Neuronal stem cell (in vitro differentiated cells): Measurements from ENCODE around the gene PDGFB.

Experiments used
- DNase-seq: peaks from one replicate; pipeline ENCODE4 v3.0.0-alpha.2; 2013; ENCODE audit warnings: low spot score
- H2AFZ ChIP-seq: one replicate; pipeline ENCODE4 v1.6.1; 2013; ENCODE audit warnings: mild to moderate bottlenecking, low read length, inconsistent platforms
- H2AK5ac ChIP-seq: 2 replicates; pipeline ENCODE4 v1.6.1; 2013; ENCODE audit warnings: low read depth, mild to moderate bottlenecking, inconsistent platforms, low read length, moderate library complexity, mixed read lengths
- H2BK120ac ChIP-seq: 2 replicates; pipeline ENCODE4 v1.6.1; 2013; ENCODE audit warnings: low read depth, mild to moderate bottlenecking, inconsistent platforms, low read length, moderate library complexity, mixed read lengths
- H2BK12ac ChIP-seq: one replicate; pipeline ENCODE4 v1.6.1; 2013; ENCODE audit warnings: low read length, inconsistent platforms
- H2BK15ac ChIP-seq: 2 replicates; pipeline ENCODE4 v1.6.1; 2013; ENCODE audit warnings: mild to moderate bottlenecking, low read length, inconsistent platforms, mixed read lengths
- H2BK5ac ChIP-seq: one replicate; pipeline ENCODE4 v1.6.1; 2013; ENCODE audit warnings: inconsistent platforms, mild to moderate bottlenecking, low read length, moderate library complexity
- H3K14ac ChIP-seq: one replicate; pipeline ENCODE4 v1.6.1; 2013; ENCODE audit warnings: low read length, inconsistent platforms
- H3K18ac ChIP-seq: 2 replicates; pipeline ENCODE4 v1.6.1; 2013; ENCODE audit warnings: low read length, inconsistent platforms
- H3K23ac ChIP-seq: 2 replicates; pipeline ENCODE4 v1.6.1; 2013; ENCODE audit warnings: low read depth, mild to moderate bottlenecking, mixed read lengths, low read length, inconsistent platforms; ENCODE audit not compliant: poor library complexity
- H3K27ac ChIP-seq: replicated peaks from 3 replicates; pipeline ENCODE4 v1.5.1; 2013; ENCODE audit warnings: low read length, inconsistent platforms
- H3K27me3 ChIP-seq, 3 experiments: 2 replicates each; pipeline ENCODE4 v1.6.1; 2013; ENCODE audit warnings: low read length in 3 of 3, mild to moderate bottlenecking in 2 of 3, inconsistent platforms in 1 of 3, low read depth in 1 of 3, mixed read lengths in 1 of 3, moderate library complexity in 1 of 3; ENCODE audit not compliant: control insufficient read depth in 3 of 3, insufficient read depth in 3 of 3
- H3K36me3 ChIP-seq, 2 donors: replicated peaks in 1 of 2; 2 replicates each; pipeline ENCODE4 v1.6.1; 2013; ENCODE audit warnings: low read length in 2 of 2; ENCODE audit not compliant: control insufficient read depth in 2 of 2, insufficient read depth in 2 of 2
- H3K4ac ChIP-seq: 2 replicates; pipeline ENCODE4 v1.6.1; 2013; ENCODE audit warnings: inconsistent platforms, mild to moderate bottlenecking, low read length, moderate library complexity
- H3K4me1 ChIP-seq, 2 donors: 1 replicate in 1 of 2; 2 replicates in 1 of 2; pipeline ENCODE4 v1.6.1; 2013; ENCODE audit warnings: low read length in 2 of 2, low read depth in 1 of 2; ENCODE audit not compliant: control insufficient read depth in 2 of 2, insufficient read depth in 1 of 2
- H3K4me2 ChIP-seq: one replicate; pipeline ENCODE4 v1.6.1; 2013; ENCODE audit warnings: mild to moderate bottlenecking, low read length, inconsistent platforms; ENCODE audit not compliant: insufficient read depth, poor library complexity, severe bottlenecking
- H3K4me3 ChIP-seq, 2 donors: 2 replicates each; pipeline ENCODE4 v1.5.1; 2013; ENCODE audit warnings: low read length in 2 of 2, mild to moderate bottlenecking in 2 of 2, inconsistent platforms in 1 of 2, moderate library complexity in 1 of 2
- H3K79me1 ChIP-seq: one replicate; pipeline ENCODE4 v1.6.1; 2013; ENCODE audit warnings: low read depth, mild to moderate bottlenecking, inconsistent platforms, low read length, moderate library complexity
- H3K9ac ChIP-seq: one replicate; pipeline ENCODE4 v1.6.1; 2013; ENCODE audit warnings: mild to moderate bottlenecking, low read depth, low read length, inconsistent platforms; ENCODE audit not compliant: poor library complexity
- H3K9me3 ChIP-seq, 2 donors: replicated peaks in 1 of 2; 2 replicates each; pipeline versions ENCODE3 to v1.6.1; 2013; ENCODE audit warnings: low read length in 2 of 2, mild to moderate bottlenecking in 2 of 2, inconsistent platforms in 1 of 2, low read depth in 1 of 2, mixed read lengths in 1 of 2, moderate library complexity in 1 of 2; ENCODE audit not compliant: control insufficient read depth in 2 of 2, insufficient read depth in 1 of 2
- H4K8ac ChIP-seq: one replicate; pipeline ENCODE4 v1.6.1; 2013; ENCODE audit warnings: low read depth, mild to moderate bottlenecking, inconsistent platforms, low read length, moderate library complexity
- H4K91ac ChIP-seq: one replicate; pipeline ENCODE4 v1.6.1; 2013; ENCODE audit warnings: low read length, low read depth, mild to moderate bottlenecking, inconsistent platforms; ENCODE audit not compliant: poor library complexity
- WGBS, 2 donors: extraction: QIAGEN DNeasy Blood & Tissue Kit; methylation state at CpG; one replicate each; pipeline ENCODE4 v1.1.7; 2013; ENCODE audit warnings: missing lambda C conversion rate in 2 of 2, mixed read lengths in 1 of 2; ENCODE audit not compliant: insufficient read length in 2 of 2, insufficient replicate concordance in 1 of 2; ENCODE audit errors: extremely low coverage in 2 of 2; 5-methylcytosine and 5-hydroxymethylcytosine counted together

The PDGFB gene

GRCh38 chr22:39277142-39277607 lies 32.4 kb upstream of the PDGFB start:
- Histone ChIP-seq H3K23ac (no peak overlapping the region), H3K9me3 (peaks cover 4 to 6% of the 10 kb centered on the region in 2 donors), H2BK5ac (no peak overlapping the region), H3K4me1 (peaks cover 0 to 6% of the 10 kb centered on the region in 2 donors), H3K4me3 (no peak overlapping the region), H4K91ac (no peak overlapping the region), H3K18ac (no peak overlapping the region), H2AFZ (no peak overlapping the region), H3K79me1 (no peaks in the 10 kb centered on the region), H2BK15ac (no peak overlapping the region), H4K8ac (no peak overlapping the region), H2AK5ac (no peak overlapping the region), H3K9ac (no peak overlapping the region), H2BK12ac (no peak overlapping the region), H3K4ac (no peak overlapping the region), H3K27me3 (no peaks in the 10 kb centered on the region), H3K27ac (no peak overlapping the region), H2BK120ac (no peak overlapping the region), H3K4me2 (no peak overlapping the region), H3K14ac (no peak overlapping the region), H3K36me3 (no peaks in the 10 kb centered on the region)
- no CpG with 5 or more reads among the region's 6 CpGs for WGBS, 2 donors
- no peak for DNase-seq

GRCh38 chr22:39276440-39277141 lies 31.8 kb upstream of the PDGFB start:
- Histone ChIP-seq H2BK12ac (no peak overlapping the region), H3K9ac (no peak overlapping the region), H3K4me2 (no peak overlapping the region), H2BK120ac (no peak overlapping the region), H2BK5ac (no peak overlapping the region), H3K18ac (no peak overlapping the region), H3K27me3 (no peaks in the 10 kb centered on the region), H3K79me1 (no peaks in the 10 kb centered on the region), H3K4me1 (peaks cover 0 to 6% of the 10 kb centered on the region in 2 donors), H4K91ac (no peak overlapping the region), H2BK15ac (no peak overlapping the region), H3K23ac (no peak overlapping the region), H3K36me3 (no peaks in the 10 kb centered on the region), H2AK5ac (no peak overlapping the region), H3K9me3 (peaks cover 4 to 6% of the 10 kb centered on the region in 2 donors), H3K14ac (no peak overlapping the region), H3K27ac (no peak overlapping the region), H3K4ac (no peak overlapping the region), H2AFZ (no peak overlapping the region), H4K8ac (no peak overlapping the region), H3K4me3 (no peak overlapping the region)
- no CpG with 5 or more reads among the region's 12 CpGs for WGBS, 2 donors
- no peak for DNase-seq

GRCh38 chr22:39275814-39276439 lies 31.1 kb upstream of the PDGFB start:
- H3K4ac ChIP-seq: no peak overlapping the region
- no peak overlapping the region for H3K9ac ChIP-seq
- no peak overlapping the region for H2BK5ac ChIP-seq
- H3K36me3 ChIP-seq: no peaks in the 10 kb centered on the region
- no CpG with 5 or more reads among the region's 9 CpGs for WGBS, 2 donors
- H2BK15ac ChIP-seq: peak overlapping the region; percentile 53
- H3K27ac ChIP-seq: no peak overlapping the region
- H4K8ac ChIP-seq: no peak overlapping the region
- H3K18ac ChIP-seq: peak overlapping the region; percentile 67
- peaks cover 0 to 6% of the 10 kb centered on the region in 2 donors for H3K4me1 ChIP-seq
- H2AK5ac ChIP-seq: no peak overlapping the region
- H2AFZ ChIP-seq: no peak overlapping the region
- H3K9me3 ChIP-seq: peaks cover 2 to 8% of the 10 kb centered on the region in 2 donors
- peak overlapping the region; percentile 85 for H2BK12ac ChIP-seq
- H3K4me2 ChIP-seq: no peak overlapping the region
- no peak overlapping the region for H4K91ac ChIP-seq
- H3K79me1 ChIP-seq: no peaks in the 10 kb centered on the region
- peak overlapping the region; percentile 34 for H2BK120ac ChIP-seq
- H3K14ac ChIP-seq: no peak overlapping the region
- H3K4me3 ChIP-seq: no peak overlapping the region
- no peak overlapping the region for H3K23ac ChIP-seq
- no peak for DNase-seq
- no peaks in the 10 kb centered on the region for H3K27me3 ChIP-seq
